DMS53 treated with DMSO at 0.1 percent for 48 hours (cell line): Measurements from ENCODE around the gene LCE2A.

ENCODE experiments used
- DNase-seq: peaks from one replicate; lab custom pipeline; 2025; ENCODE audit not compliant: unreplicated experiment; lab: John Stamatoyannopoulos, UW

LCE2A gene

DNA sequence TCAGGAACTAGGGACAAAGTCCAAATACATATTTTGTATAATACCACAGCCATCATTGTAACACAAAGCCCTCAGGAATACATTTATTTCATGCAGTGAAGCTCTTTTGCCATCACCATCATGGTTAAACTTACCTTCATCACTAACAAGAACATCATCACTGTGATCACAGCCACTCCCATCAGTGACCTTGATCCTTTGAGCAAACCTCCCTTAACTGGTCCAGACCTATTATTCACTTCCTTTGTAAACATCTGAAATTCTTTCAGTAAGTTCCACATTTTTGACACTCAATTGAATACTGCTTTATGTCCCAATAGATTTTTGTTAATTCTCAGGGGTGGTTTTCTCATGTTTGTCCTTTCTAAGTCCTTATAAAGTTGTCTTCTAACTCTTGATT lies 43.5 kb downstream of the LCE2A start:
- DNase-seq = no peak

GRCh38 chr1:152743371-152744145 lies 45.4 kb downstream of the LCE2A start:
- no peak for DNase-seq

- no peak for DNase-seq
Measured at GRCh38 chr1:152745289-152745704, 47.2 kb downstream of the LCE2A start.

DNA sequence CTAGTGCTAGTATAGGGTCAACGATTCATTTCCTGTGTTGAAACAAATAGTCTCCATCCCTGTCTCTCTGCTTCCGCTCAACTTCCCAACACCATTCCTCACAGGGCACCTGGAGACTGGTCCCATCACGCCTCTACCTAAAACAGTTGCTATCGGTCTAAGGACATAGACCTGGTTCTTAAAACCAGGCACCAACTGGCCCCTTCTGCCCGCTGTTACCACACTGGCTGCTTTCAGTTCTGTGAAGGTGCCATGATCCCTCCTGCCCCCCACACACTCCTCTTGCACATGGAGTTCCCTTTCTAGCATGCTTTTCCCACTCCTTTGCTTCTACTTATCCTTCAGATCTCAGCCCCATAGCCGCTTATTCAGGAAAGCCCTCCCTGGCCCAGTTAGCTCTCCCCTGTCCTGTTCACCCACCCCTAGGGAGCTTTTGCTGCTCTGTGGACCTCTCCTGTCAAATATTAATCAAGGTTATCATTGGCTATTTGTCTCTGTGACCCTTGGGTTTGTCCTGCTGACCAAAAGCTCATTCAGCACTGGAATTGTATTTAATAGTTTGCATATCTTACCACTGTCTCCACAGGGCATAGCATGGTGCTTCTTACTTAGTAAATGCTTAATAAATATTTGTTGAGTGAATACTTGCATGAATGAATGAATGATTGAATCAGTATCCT lies 47.8 kb downstream of the LCE2A start:
- DNase-seq = no peak

DNA sequence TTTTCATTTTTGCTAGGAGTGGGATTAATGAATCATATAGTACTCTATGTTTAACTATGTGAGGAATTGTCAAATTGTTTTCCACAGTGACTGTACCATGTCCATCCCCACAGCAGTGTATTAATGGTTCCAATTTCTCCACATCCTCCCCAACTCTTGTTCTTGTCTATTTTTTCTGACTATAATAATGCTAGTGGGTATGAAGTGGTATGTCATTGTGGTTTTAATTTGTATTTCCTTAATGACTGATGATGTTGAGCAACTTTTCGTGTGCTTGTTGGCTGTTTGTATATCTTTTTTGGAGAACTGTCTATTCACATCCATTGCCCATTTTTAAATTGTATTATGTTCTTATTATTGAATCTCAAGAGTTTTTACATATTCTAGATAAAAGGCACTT lies 49.7 kb downstream of the LCE2A start:
- DNase-seq = no peak
